HepG2 (cell line): ENCODE results near the gene SLC17A9. TPM values are rescaled to one million over a fixed set of nuclear protein-coding genes. Genes with fewer than 3 reads are reported as not detected.

Experiments
- ERF ChIP-seq: IDR thresholded peaks from 2 replicates; pipeline ENCODE4 v1.6.1; 2018; ENCODE audit warnings: missing biosample characterization, missing genetic modification reagents
- ESRRA ChIP-seq: sonication (generic); formaldehyde crosslinking; IDR thresholded peaks from 2 replicates; pipeline ENCODE4 v1.5.1; 2020; ENCODE audit warnings: mild to moderate bottlenecking, low read depth, missing genetic modification reagents
- PHF8 ChIP-seq: sonication (generic); formaldehyde crosslinking; IDR thresholded peaks from 2 replicates; pipeline ENCODE4 v1.5.0; 2020; ENCODE audit warnings: missing genetic modification reagents
- RAD21 ChIP-seq: fragments of 450-650 bp; formaldehyde crosslinking; IDR thresholded peaks from 2 replicates; pipeline ENCODE4 v1.5.0; 2020; ENCODE audit warnings: mild to moderate bottlenecking
- ZBTB21 ChIP-seq: sonication (generic); formaldehyde crosslinking; IDR thresholded peaks from 2 replicates; pipeline ENCODE4 v1.4.0; 2020; ENCODE audit warnings: missing genetic modification reagents
- ZFX ChIP-seq: sonication (generic); formaldehyde crosslinking; IDR thresholded peaks from 2 replicates; pipeline ENCODE4 v1.4.0; 2020; ENCODE audit warnings: mild to moderate bottlenecking, low read depth, missing genetic modification reagents, moderate library complexity
- ZNF460 ChIP-seq: sonication (generic); formaldehyde crosslinking; IDR thresholded peaks from 2 replicates; pipeline ENCODE4 v1.5.1; 2020; ENCODE audit warnings: missing genetic modification reagents, mild to moderate bottlenecking, borderline replicate concordance
- ZNF761 ChIP-seq: sonication (generic); formaldehyde crosslinking; conservative IDR thresholded peaks from 2 replicates; pipeline ENCODE4 v1.4.0; 2020; ENCODE audit warnings: mild to moderate bottlenecking, missing genetic modification reagents
- polyA plus RNA-seq, 8 experiments: library from polyadenylated mRNA; depleted of rRNA in 3 of 8; stranded (reverse) in 7 of 8; unstranded in 1 of 8; fragments of >200 nt; fragmentation: Illumina TruSeq in 4 of 8; extraction: Trizol in 4 of 8; gene quantifications; 2 replicates each; pipeline versions ENCODE4 v1.2.1 to v1.2.3, GENCODE V29; 2011 to 2016; ENCODE audit warnings: low read depth in 4 of 8, missing spikeins in 1 of 8, mixed read lengths in 1 of 8; ENCODE audit not compliant: insufficient read depth in 1 of 8
- total RNA-seq, 5 experiments: library from RNA; depleted of rRNA; stranded (reverse); fragments of >200 nt; fragmentation: Illumina TruSeq; extraction: Trizol; gene quantifications; 2 replicates each; pipeline ENCODE4 v1.2.3, GENCODE V29; 2016; ENCODE audit warnings: low read depth in 1 of 5
- TF ChIP-seq, protein P1 (sequence below): sonication (generic); formaldehyde crosslinking; IDR thresholded peaks from 2 replicates; pipeline ENCODE4 v1.4.0; 2020; ENCODE audit warnings: mild to moderate bottlenecking, missing genetic modification reagents
- TF ChIP-seq, protein P2 (sequence below): sonication (generic); formaldehyde crosslinking; conservative IDR thresholded peaks from 2 replicates; pipeline ENCODE4 v1.8.0; 2022; ENCODE audit warnings: missing genetic modification reagents
- TF ChIP-seq, protein P3 (sequence below): sonication (generic); formaldehyde crosslinking; IDR thresholded peaks from 2 replicates; pipeline ENCODE4 v1.5.1; 2020; ENCODE audit warnings: mild to moderate bottlenecking, missing genetic modification reagents, moderate library complexity
- TF ChIP-seq, protein P4 (sequence below): sonication (generic); formaldehyde crosslinking; IDR thresholded peaks from 2 replicates; pipeline ENCODE4 v1.4.0; 2020; ENCODE audit warnings: missing genetic modification reagents
- TF ChIP-seq, protein P5 (sequence below): sonication (generic); formaldehyde crosslinking; IDR thresholded peaks from 2 replicates; pipeline ENCODE4 v1.8.0; 2023; ENCODE audit warnings: mild to moderate bottlenecking, missing genetic modification reagents
- TF ChIP-seq, protein P6 (sequence below), 2 experiments: fragments of 450-650 bp in 1 of 2; sonication (generic) in 1 of 2; formaldehyde crosslinking; IDR thresholded peaks; 2 replicates each; pipeline versions ENCODE4 v1.5.0 to v1.8.0; 2020 to 2022; ENCODE audit warnings: mild to moderate bottlenecking in 1 of 2, missing genetic modification reagents in 1 of 2
- TF ChIP-seq, protein P7 (sequence below): sonication (generic); formaldehyde crosslinking; IDR thresholded peaks from 2 replicates; pipeline ENCODE4 v1.4.0; 2020; ENCODE audit warnings: low read depth, mild to moderate bottlenecking, missing genetic modification reagents
- TF ChIP-seq, protein P8 (sequence below): IDR thresholded peaks from 2 replicates; pipeline ENCODE4 v1.6.1; 2016; ENCODE audit warnings: mild to moderate bottlenecking

The SLC17A9 gene
- total and polyA plus RNA-seq, 2 of the 13 experiments (the other 11 are each of a cell fraction or from before 2014, with no cell fraction given), result 110 to 191 TPM

DNA sequence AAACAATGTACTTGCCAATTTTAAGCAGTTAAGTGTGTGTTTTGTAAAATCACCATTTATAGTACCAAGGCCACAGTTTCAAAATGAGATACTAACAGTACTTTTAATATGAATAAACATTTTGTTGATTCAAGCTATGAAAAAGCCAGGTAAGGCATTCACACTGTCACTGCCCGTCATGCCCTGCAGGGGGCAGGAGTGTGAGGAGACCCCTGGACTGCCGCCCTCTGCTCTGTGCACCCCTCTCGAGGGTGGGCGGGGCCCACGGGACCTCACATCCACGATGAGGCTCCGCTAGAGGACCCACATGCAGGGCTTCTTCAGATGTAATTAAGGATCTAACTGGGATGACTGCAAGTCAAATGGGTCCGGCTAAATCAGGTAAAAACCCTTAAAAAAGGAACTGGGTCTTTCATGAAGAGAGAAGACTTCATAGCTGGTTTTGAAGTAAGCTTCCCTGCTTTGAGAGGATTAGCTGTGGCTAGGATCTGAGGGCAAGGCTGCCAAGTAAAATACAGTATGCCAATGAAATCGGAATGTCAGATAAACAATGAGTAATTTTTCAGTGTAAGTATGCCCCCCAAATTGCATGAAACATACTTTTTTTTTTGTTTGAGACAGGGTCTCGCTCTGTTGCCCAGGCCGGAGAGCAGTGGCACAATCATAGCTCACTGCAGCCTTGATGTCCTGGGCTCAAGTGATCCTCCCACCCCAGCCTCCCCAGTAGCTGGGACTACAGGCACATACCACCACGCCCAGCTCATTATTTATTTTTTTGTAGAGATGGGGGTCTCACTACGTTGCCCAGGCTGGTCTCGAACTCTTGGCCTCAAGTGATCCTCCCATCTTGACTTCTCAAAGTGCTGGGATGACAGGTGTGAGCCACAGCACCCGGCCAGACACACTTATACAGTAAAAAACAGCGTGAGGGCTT, 44.9 kb upstream of the SLC17A9 start (continued):
- TF ChIP-seq, protein P1, sequence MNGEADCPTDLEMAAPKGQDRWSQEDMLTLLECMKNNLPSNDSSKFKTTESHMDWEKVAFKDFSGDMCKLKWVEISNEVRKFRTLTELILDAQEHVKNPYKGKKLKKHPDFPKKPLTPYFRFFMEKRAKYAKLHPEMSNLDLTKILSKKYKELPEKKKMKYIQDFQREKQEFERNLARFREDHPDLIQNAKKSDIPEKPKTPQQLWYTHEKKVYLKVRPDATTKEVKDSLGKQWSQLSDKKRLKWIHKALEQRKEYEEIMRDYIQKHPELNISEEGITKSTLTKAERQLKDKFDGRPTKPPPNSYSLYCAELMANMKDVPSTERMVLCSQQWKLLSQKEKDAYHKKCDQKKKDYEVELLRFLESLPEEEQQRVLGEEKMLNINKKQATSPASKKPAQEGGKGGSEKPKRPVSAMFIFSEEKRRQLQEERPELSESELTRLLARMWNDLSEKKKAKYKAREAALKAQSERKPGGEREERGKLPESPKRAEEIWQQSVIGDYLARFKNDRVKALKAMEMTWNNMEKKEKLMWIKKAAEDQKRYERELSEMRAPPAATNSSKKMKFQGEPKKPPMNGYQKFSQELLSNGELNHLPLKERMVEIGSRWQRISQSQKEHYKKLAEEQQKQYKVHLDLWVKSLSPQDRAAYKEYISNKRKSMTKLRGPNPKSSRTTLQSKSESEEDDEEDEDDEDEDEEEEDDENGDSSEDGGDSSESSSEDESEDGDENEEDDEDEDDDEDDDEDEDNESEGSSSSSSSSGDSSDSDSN (CRISPR knock-in tag), result no peak
- TF ChIP-seq, protein P2, sequence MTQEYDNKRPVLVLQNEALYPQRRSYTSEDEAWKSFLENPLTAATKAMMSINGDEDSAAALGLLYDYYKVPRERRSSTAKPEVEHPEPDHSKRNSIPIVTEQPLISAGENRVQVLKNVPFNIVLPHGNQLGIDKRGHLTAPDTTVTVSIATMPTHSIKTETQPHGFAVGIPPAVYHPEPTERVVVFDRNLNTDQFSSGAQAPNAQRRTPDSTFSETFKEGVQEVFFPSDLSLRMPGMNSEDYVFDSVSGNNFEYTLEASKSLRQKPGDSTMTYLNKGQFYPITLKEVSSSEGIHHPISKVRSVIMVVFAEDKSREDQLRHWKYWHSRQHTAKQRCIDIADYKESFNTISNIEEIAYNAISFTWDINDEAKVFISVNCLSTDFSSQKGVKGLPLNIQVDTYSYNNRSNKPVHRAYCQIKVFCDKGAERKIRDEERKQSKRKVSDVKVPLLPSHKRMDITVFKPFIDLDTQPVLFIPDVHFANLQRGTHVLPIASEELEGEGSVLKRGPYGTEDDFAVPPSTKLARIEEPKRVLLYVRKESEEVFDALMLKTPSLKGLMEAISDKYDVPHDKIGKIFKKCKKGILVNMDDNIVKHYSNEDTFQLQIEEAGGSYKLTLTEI (CRISPR knock-in tag), result no peak
- TF ChIP-seq ESRRA (no peak), ZNF460 (CRISPR knock-in tag) (no peak), RAD21 (CRISPR knock-in tag) (peak; percentile 79), ZFX (CRISPR knock-in tag) (peak; percentile 41; the same call in 1 of the 2 replicates), ZBTB21 (CRISPR knock-in tag) (no peak), PHF8 (CRISPR knock-in tag) (peak; percentile 31; the same call in 1 of the 2 replicates), ZNF761 (no peak), ERF (CRISPR knock-in tag) (peak; percentile 39; the same call in 1 of the 2 replicates)
- TF ChIP-seq, protein P3, sequence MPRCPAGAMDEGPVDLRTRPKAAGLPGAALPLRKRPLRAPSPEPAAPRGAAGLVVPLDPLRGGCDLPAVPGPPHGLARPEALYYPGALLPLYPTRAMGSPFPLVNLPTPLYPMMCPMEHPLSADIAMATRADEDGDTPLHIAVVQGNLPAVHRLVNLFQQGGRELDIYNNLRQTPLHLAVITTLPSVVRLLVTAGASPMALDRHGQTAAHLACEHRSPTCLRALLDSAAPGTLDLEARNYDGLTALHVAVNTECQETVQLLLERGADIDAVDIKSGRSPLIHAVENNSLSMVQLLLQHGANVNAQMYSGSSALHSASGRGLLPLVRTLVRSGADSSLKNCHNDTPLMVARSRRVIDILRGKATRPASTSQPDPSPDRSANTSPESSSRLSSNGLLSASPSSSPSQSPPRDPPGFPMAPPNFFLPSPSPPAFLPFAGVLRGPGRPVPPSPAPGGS (CRISPR knock-in tag), result no peak
- TF ChIP-seq, protein P4, sequence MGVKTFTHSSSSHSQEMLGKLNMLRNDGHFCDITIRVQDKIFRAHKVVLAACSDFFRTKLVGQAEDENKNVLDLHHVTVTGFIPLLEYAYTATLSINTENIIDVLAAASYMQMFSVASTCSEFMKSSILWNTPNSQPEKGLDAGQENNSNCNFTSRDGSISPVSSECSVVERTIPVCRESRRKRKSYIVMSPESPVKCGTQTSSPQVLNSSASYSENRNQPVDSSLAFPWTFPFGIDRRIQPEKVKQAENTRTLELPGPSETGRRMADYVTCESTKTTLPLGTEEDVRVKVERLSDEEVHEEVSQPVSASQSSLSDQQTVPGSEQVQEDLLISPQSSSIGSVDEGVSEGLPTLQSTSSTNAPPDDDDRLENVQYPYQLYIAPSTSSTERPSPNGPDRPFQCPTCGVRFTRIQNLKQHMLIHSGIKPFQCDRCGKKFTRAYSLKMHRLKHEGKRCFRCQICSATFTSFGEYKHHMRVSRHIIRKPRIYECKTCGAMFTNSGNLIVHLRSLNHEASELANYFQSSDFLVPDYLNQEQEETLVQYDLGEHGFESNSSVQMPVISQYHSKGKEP, result no peak
- TF ChIP-seq, protein P5, sequence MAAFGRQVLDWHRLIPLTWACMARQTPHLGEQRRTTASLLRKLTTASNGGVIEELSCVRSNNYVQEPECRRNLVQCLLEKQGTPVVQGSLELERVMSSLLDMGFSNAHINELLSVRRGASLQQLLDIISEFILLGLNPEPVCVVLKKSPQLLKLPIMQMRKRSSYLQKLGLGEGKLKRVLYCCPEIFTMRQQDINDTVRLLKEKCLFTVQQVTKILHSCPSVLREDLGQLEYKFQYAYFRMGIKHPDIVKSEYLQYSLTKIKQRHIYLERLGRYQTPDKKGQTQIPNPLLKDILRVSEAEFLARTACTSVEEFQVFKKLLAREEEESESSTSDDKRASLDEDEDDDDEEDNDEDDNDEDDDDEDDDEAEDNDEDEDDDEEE, result no peak
- TF ChIP-seq, protein P6, sequence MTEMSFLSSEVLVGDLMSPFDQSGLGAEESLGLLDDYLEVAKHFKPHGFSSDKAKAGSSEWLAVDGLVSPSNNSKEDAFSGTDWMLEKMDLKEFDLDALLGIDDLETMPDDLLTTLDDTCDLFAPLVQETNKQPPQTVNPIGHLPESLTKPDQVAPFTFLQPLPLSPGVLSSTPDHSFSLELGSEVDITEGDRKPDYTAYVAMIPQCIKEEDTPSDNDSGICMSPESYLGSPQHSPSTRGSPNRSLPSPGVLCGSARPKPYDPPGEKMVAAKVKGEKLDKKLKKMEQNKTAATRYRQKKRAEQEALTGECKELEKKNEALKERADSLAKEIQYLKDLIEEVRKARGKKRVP (CRISPR knock-in tag; IDR thresholded peaks at IDR 0.05), result no peak
- TF ChIP-seq, protein P7, sequence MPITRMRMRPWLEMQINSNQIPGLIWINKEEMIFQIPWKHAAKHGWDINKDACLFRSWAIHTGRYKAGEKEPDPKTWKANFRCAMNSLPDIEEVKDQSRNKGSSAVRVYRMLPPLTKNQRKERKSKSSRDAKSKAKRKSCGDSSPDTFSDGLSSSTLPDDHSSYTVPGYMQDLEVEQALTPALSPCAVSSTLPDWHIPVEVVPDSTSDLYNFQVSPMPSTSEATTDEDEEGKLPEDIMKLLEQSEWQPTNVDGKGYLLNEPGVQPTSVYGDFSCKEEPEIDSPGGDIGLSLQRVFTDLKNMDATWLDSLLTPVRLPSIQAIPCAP (CRISPR knock-in tag), result no peak
- TF ChIP-seq, protein P8, sequence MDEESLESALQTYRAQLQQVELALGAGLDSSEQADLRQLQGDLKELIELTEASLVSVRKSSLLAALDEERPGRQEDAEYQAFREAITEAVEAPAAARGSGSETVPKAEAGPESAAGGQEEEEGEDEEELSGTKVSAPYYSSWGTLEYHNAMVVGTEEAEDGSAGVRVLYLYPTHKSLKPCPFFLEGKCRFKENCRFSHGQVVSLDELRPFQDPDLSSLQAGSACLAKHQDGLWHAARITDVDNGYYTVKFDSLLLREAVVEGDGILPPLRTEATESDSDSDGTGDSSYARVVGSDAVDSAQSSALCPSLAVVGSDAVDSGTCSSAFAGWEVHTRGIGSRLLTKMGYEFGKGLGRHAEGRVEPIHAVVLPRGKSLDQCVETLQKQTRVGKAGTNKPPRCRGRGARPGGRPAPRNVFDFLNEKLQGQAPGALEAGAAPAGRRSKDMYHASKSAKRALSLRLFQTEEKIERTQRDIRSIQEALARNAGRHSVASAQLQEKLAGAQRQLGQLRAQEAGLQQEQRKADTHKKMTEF (CRISPR knock-in tag), result peak; percentile 69
